ENCODE results near the gene OR2C3. TPM values are rescaled to one million over a fixed set of nuclear protein-coding genes. Genes with fewer than 3 reads are reported as not detected.

The OR2C3 gene
- total RNA-seq, 4 donors from 2014 or later = not detected

GRCh38 chr1:247475793-247476192 lies 60.4 kb downstream of the OR2C3 start:
- Histone ChIP-seq H3K4me1 (no peaks in the 10 kb centered on the region), H3K27ac (no peak overlapping the region), H3K4me3 (replicated peaks in 1 of 3) (no peak overlapping the region), H3K27me3 (no peaks in the 10 kb centered on the region), H3K36me3 (no peaks in the 10 kb centered on the region), H3K9me3 (no peaks in the 10 kb centered on the region)
- intact Hi-C loops (cut with DNase I) = no loop called here
- WGBS, 2 donors = 90 to 91% methylated on average over 2 of the region's 2 CpGs
- TF ChIP-seq CTCF (IDR thresholded peaks at IDR 0.05) (no peak), POLR2A (IDR thresholded peaks at IDR 0.05) (no peak)
- DNase-seq = no peak

Other genes with a start within 250 kb of the OR2C3 start
- gene ZNF496, start 204.6 kb downstream of the OR2C3 start, total RNA-seq = 10 to 100 TPM; 34.0 to 78.6 (median 51.9) TPM
- gene NLRP3, start 120.3 kb downstream of the OR2C3 start, total RNA-seq = 1 to 10 TPM in 1 of 4 donors, under 1 TPM in 3; 0.54 to 2.3 (median 0.75) TPM
- gene OR2B11, start 78.3 kb downstream of the OR2C3 start, total RNA-seq = not detected
- gene GCSAML, start 12.7 kb upstream of the OR2C3 start, total RNA-seq = under 1 TPM in 1 of 4 donors, not detected in 3; 0.13 TPM
- gene OR2G2, start 51.9 kb upstream of the OR2C3 start, total RNA-seq = not detected
- not detected for gene OR2G3, start 69.1 kb upstream of the OR2C3 start, total RNA-seq
- not detected for gene OR13G1, start 143.3 kb upstream of the OR2C3 start, total RNA-seq
- not detected for gene OR6F1, start 180.2 kb upstream of the OR2C3 start, total RNA-seq
- gene OR14K1, start 202.2 kb upstream of the OR2C3 start, total RNA-seq = 1 to 10 TPM in 1 of 4 donors, not detected in 3; 1.1 TPM
- not detected for gene OR14A2, start 211.7 kb upstream of the OR2C3 start, total RNA-seq
- gene OR1C1, start 224.1 kb upstream of the OR2C3 start, total RNA-seq = not detected

All from thyroid gland (tissue), 4 donors.